WTC11 (cell line): Measurements from ENCODE around the gene WDR73. TPM values are rescaled to one million over a fixed set of nuclear protein-coding genes. Genes with fewer than 3 reads are reported as not detected.

ENCODE experiments used
- ATAC-seq: fragments of 200-7000 bp; cut with Tn5 transposase; 2 replicates; pipeline ENCODE4 v1.10.0; 2021; ENCODE audit warnings: mild to moderate bottlenecking, moderate library complexity
- CTCF ChIA-PET: fragments of 300-600 bp; sonication (Branson Sonifier 250); formaldehyde crosslinking; loops from one replicate; lab custom pipeline; 2021; ENCODE audit warnings: antibody characterized with exemption; lab: Charles Lee
- POLR2A ChIA-PET: fragments of 350-600 bp; sonication (Branson Sonifier 250); formaldehyde crosslinking; loops from one replicate; lab custom pipeline; 2021; ENCODE audit warnings: antibody characterized with exemption; lab: Charles Lee
- DNase-seq: peaks from one replicate; pipeline ENCODE4 v3.0.0; 2021; ENCODE audit warnings: low spot score
- H3K27ac Mint-ChIP-seq: 2 replicates; pipeline ENCODE4 v1.8.0; 2021; ENCODE audit warnings: mixed read lengths
- H3K27me3 Mint-ChIP-seq: 2 replicates; pipeline ENCODE4 v1.8.0; 2021; ENCODE audit warnings: low read depth, mild to moderate bottlenecking, moderate library complexity, mixed read lengths
- H3K36me3 Mint-ChIP-seq: 2 replicates; pipeline ENCODE4 v1.8.0; 2021; ENCODE audit warnings: mixed read lengths
- H3K4me1 Mint-ChIP-seq: 2 replicates; pipeline ENCODE4 v1.8.0; 2022; ENCODE audit warnings: mixed read lengths
- H3K4me3 Mint-ChIP-seq: 2 replicates; pipeline ENCODE4 v1.8.0; 2021; ENCODE audit warnings: mild to moderate bottlenecking, moderate library complexity, mixed read lengths
- H3K9me3 Mint-ChIP-seq: 2 replicates; pipeline ENCODE4 v1.8.0; 2021; ENCODE audit warnings: mixed read lengths
- ATF1 ChIP-seq: sonication (generic); formaldehyde crosslinking; IDR thresholded peaks from 2 replicates; pipeline ENCODE4 v1.8.1; 2023; ENCODE audit warnings: mild to moderate bottlenecking, moderate library complexity, missing genetic modification reagents
- ATF2 ChIP-seq: sonication (generic); formaldehyde crosslinking; IDR thresholded peaks from 2 replicates; pipeline ENCODE4 v1.8.1; 2022; ENCODE audit warnings: low read depth, missing genetic modification reagents, borderline replicate concordance
- ATF3 ChIP-seq: sonication (generic); formaldehyde crosslinking; conservative IDR thresholded peaks from 2 replicates; pipeline ENCODE4 v1.8.1; 2022; ENCODE audit warnings: mild to moderate bottlenecking, missing genetic modification reagents
- CREB1 ChIP-seq: sonication (generic); formaldehyde crosslinking; IDR thresholded peaks from 2 replicates; pipeline ENCODE4 v1.8.0; 2023; ENCODE audit warnings: mild to moderate bottlenecking, missing genetic modification reagents
- CTCF ChIP-seq: fragments of 200-600 bp; IDR thresholded peaks from 2 replicates; pipeline ENCODE4 v1.8.0; 2022; ENCODE audit warnings: antibody characterized with exemption
- FOXJ3 ChIP-seq: sonication (generic); formaldehyde crosslinking; IDR thresholded peaks from 2 replicates; pipeline ENCODE4 v1.9.0; 2021; ENCODE audit warnings: missing genetic modification reagents, mild to moderate bottlenecking, borderline replicate concordance
- FOXK1 ChIP-seq: sonication (generic); formaldehyde crosslinking; IDR thresholded peaks from 2 replicates; pipeline ENCODE4 v1.8.0; 2022; ENCODE audit warnings: mild to moderate bottlenecking, moderate library complexity, missing genetic modification reagents
- FOXP1 ChIP-seq: sonication (generic); formaldehyde crosslinking; IDR thresholded peaks from 2 replicates; pipeline ENCODE4 v1.8.0; 2022; ENCODE audit warnings: missing genetic modification reagents, mild to moderate bottlenecking, moderate library complexity, borderline replicate concordance
- GABPB1 ChIP-seq: sonication (generic); formaldehyde crosslinking; IDR thresholded peaks from 2 replicates; pipeline ENCODE4 v1.8.1; 2023; ENCODE audit warnings: mild to moderate bottlenecking, missing genetic modification reagents
- GRHL2 ChIP-seq: fragments of 250-450 bp; sonication (Bioruptor Pico); IDR thresholded peaks from 2 replicates; pipeline ENCODE4 v1.8.0; 2022; ENCODE audit warnings: mild to moderate bottlenecking, moderate library complexity; ENCODE audit not compliant: insufficient replicate concordance, severe bottlenecking
- MAX ChIP-seq: sonication (generic); formaldehyde crosslinking; IDR thresholded peaks from 2 replicates; pipeline ENCODE4 v1.8.0; 2022; ENCODE audit warnings: mild to moderate bottlenecking, missing genetic modification reagents
- NFYB ChIP-seq: sonication (generic); formaldehyde crosslinking; conservative IDR thresholded peaks from 2 replicates; pipeline ENCODE4 v1.8.0; 2022; ENCODE audit warnings: low read depth, missing genetic modification reagents
- NR1H2 ChIP-seq: sonication (generic); formaldehyde crosslinking; IDR thresholded peaks from 2 replicates; pipeline ENCODE4 v1.9.0; 2021; ENCODE audit warnings: mild to moderate bottlenecking, moderate library complexity, missing genetic modification reagents
- NR3C1 ChIP-seq: sonication (generic); formaldehyde crosslinking; conservative IDR thresholded peaks from 2 replicates; pipeline ENCODE4 v1.8.1; 2023; ENCODE audit warnings: low read depth, mild to moderate bottlenecking, missing genetic modification reagents
- OVOL2 ChIP-seq: fragments of 250-450 bp; sonication (Bioruptor Pico); IDR thresholded peaks from 2 replicates; pipeline ENCODE4 v1.9.0; 2021; ENCODE audit warnings: mild to moderate bottlenecking, borderline replicate concordance
- RELA ChIP-seq: sonication (generic); formaldehyde crosslinking; IDR thresholded peaks from 2 replicates; pipeline ENCODE4 v1.8.1; 2022; ENCODE audit warnings: missing genetic modification reagents, mild to moderate bottlenecking, borderline replicate concordance
- SP1 ChIP-seq: sonication (generic); formaldehyde crosslinking; conservative IDR thresholded peaks from 2 replicates; pipeline ENCODE4 v1.8.1; 2022; ENCODE audit warnings: missing genetic modification reagents
- TEAD4 ChIP-seq: sonication (generic); formaldehyde crosslinking; IDR thresholded peaks from 2 replicates; pipeline ENCODE4 v1.8.0; 2022; ENCODE audit warnings: mild to moderate bottlenecking, missing genetic modification reagents
- ZMAT4 ChIP-seq: fragments of 250-450 bp; sonication (Bioruptor Pico); IDR thresholded peaks from 2 replicates; pipeline ENCODE4 v1.9.0; 2021; ENCODE audit warnings: mild to moderate bottlenecking
- ZNF317 ChIP-seq: sonication (generic); formaldehyde crosslinking; IDR thresholded peaks from 2 replicates; pipeline ENCODE4 v1.8.1; 2023; ENCODE audit warnings: low read depth, mild to moderate bottlenecking, moderate library complexity, missing genetic modification reagents, borderline replicate concordance
- ZNF416 ChIP-seq: fragments of 250-450 bp; sonication (Bioruptor Pico); IDR thresholded peaks from 2 replicates; pipeline ENCODE4 v1.9.0; 2021; ENCODE audit warnings: mild to moderate bottlenecking, inconsistent platforms
- total RNA-seq: library from RNA; stranded (reverse); gene quantifications from 3 replicates; pipeline ENCODE4 v1.2.3, GENCODE V29; 2021

The WDR73 gene
- total RNA-seq, 1 experiment from 2014 or later: 22.6 TPM

- H3K9me3 Mint-ChIP-seq: no peaks in the 10 kb centered on the region
- ATAC-seq (no peak), DNase-seq (no peak)
- peaks cover 26% of the 10 kb centered on the region for H3K4me1 Mint-ChIP-seq
- CTCF ChIA-PET: interaction anchor here (0.6 to 7.5 kb wide), 7 partner anchors 22 to 268 kb away, joined by 3 to 63 read pairs (median 9); partner anchors contain the start of gene ZSCAN2
- peaks cover 18% of the 10 kb centered on the region for H3K27me3 Mint-ChIP-seq
- no peak for TF ChIP-seq NR1H2 (CRISPR knock-in tag)
- TF ChIP-seq FOXK1: no peak
- no peak for TF ChIP-seq FOXP1
- no peak for TF ChIP-seq ATF3
- no peak for TF ChIP-seq ZMAT4
- no peak for TF ChIP-seq RELA (CRISPR knock-in tag)
- TF ChIP-seq CREB1 (CRISPR knock-in tag): no peak
- TF ChIP-seq ATF2 (CRISPR knock-in tag): no peak
- no peaks in the 10 kb centered on the region for H3K36me3 Mint-ChIP-seq
- peak overlapping the region; percentile 57; the same call in 1 of the 2 replicates for H3K27ac Mint-ChIP-seq
- H3K4me3 Mint-ChIP-seq: no peak overlapping the region
- POLR2A ChIA-PET: interaction anchor here (1.9 kb wide), 1 partner anchor 56 kb away, joined by 8 read pairs; the partner anchor contains the start of gene SEC11A
These were observed 6.1 kb upstream of the WDR73 start for GRCh38 chr15:84659904-84660781.

GRCh38 chr15:84658788-84659411 lies 4.8 kb upstream of the WDR73 start:
- Mint-ChIP-seq H3K36me3 (no peaks in the 10 kb centered on the region), H3K4me1 (peaks cover 29% of the 10 kb centered on the region), H3K9me3 (no peaks in the 10 kb centered on the region), H3K27ac (0 out of 2 replicates have a peak overlapping the region, but pooled peaks have one; percentile 53), H3K27me3 (peaks cover 21% of the 10 kb centered on the region), H3K4me3 (peak overlapping the region; percentile 68)
- DNase-seq (no peak), ATAC-seq (no peak)
- POLR2A ChIA-PET: interaction anchor here (0.7 to 1.9 kb wide), 4 partner anchors 57 to 165 kb away, joined by 4 to 10 read pairs (median 6); partner anchors contain the start of gene SEC11A
- CTCF ChIA-PET: interaction anchor here (0.6 to 7.5 kb wide), 23 partner anchors 11 to 624 kb away, joined by 3 to 63 read pairs (median 5); partner anchors contain the start of genes SEC11A and ZSCAN2
- TF ChIP-seq FOXJ3 (no peak), TEAD4 (CRISPR knock-in tag) (no peak), NFYB (CRISPR knock-in tag) (no peak), GABPB1 (no peak)

GRCh38 chr15:84658080-84658787 lies 4.2 kb upstream of the WDR73 start, which contains the start of gene NMB:
Gene NMB (minus strand): TSS chr15:84658199. CDS start chr15:84658152, 47 bp downstream.
- peaks cover 21% of the 10 kb centered on the region for H3K27me3 Mint-ChIP-seq
- H3K27ac Mint-ChIP-seq: 0 out of 2 replicates have a peak within 1 kb of the TSS, but pooled peaks have one; percentile 53
- H3K9me3 Mint-ChIP-seq: no peaks in the 10 kb centered on the region
- H3K4me3 Mint-ChIP-seq: peak within 1 kb of the TSS; percentile 77
- peak; percentile 73 for ATAC-seq
- peak; percentile 91 for DNase-seq
- ChIA-PET POLR2A (interaction anchor here (0.6 to 1.9 kb wide), 5 partner anchors 11 to 165 kb away, joined by 3 to 10 read pairs (median 4); partner anchors contain the start of gene SEC11A), CTCF (interaction anchor here (0.6 to 7.5 kb wide), 26 partner anchors 10 to 623 kb away, joined by 3 to 63 read pairs (median 5); partner anchors contain the start of genes SEC11A and ZSCAN2)
- TF ChIP-seq MAX (CRISPR knock-in tag) (no peak), GRHL2 (CRISPR knock-in tag) (no peak), RELA (CRISPR knock-in tag) (no peak), ZNF317 (CRISPR knock-in tag) (no peak), NFYB (CRISPR knock-in tag) (no peak), CTCF (peak; percentile 44; the same call in 1 of the 2 replicates), OVOL2 (CRISPR knock-in tag) (no peak), ATF1 (CRISPR knock-in tag) (no peak), ZNF416 (CRISPR knock-in tag) (peak; percentile 83; the same call in 1 of the 2 replicates), SP1 (CRISPR knock-in tag) (0 out of 2 replicates have a peak, but pooled peaks have one; percentile 6), NR3C1 (CRISPR knock-in tag) (no peak)
- 0 out of 2 replicates have a peak, but pooled peaks cover 2% of the 10 kb centered on the region for H3K36me3 Mint-ChIP-seq
- H3K4me1 Mint-ChIP-seq: peaks cover 35% of the 10 kb centered on the region
